Upper lobe of right lung (tissue), 1 donor: ENCODE data around the gene SHISA3. TPM values are rescaled to one million over a fixed set of nuclear protein-coding genes. Genes with fewer than 3 reads are reported as not detected.

Experiments
- ATAC-seq: fragments of 200-7000 bp; cut with Tn5 transposase; one replicate; pipeline ENCODE4 v1.9.1; 2020; ENCODE audit warnings: mild to moderate bottlenecking, moderate library complexity
- DNase-seq: peaks from one replicate; pipeline ENCODE4 v3.0.0-alpha.2; 2020
- H3K27ac ChIP-seq: fragments of 200-600 bp; one replicate; pipeline ENCODE4 v1.8.0; 2022
- H3K27me3 ChIP-seq: fragments of 200-600 bp; one replicate; pipeline ENCODE4 v1.8.0; 2022; ENCODE audit warnings: mild to moderate bottlenecking
- H3K36me3 ChIP-seq: fragments of 200-600 bp; one replicate; pipeline ENCODE4 v1.8.0; 2022
- H3K4me1 ChIP-seq: fragments of 200-600 bp; one replicate; pipeline ENCODE4 v1.8.0; 2022
- H3K4me3 ChIP-seq: fragments of 200-600 bp; one replicate; pipeline ENCODE4 v1.8.0; 2022; ENCODE audit warnings: mild to moderate bottlenecking
- H3K9me3 ChIP-seq: fragments of 200-600 bp; one replicate; pipeline ENCODE4 v1.8.0; 2022
- intact Hi-C: fragments of 100-400 bp; cut with DNase I; formaldehyde crosslinking; loops from one replicate; pipeline ENCODE4 v1.11.0; 2022
- long read RNA-seq: library from polyadenylated mRNA; unstranded; transcript quantifications from one replicate; pipeline ENCODE4 v2.0.0, GENCODE V29; 2021
- total RNA-seq: library from RNA; stranded (reverse); fragmentation: NEBNext Ultra II Directional; extraction: Animal tissue kit (Norgen Biotek cat#: 25700); gene quantifications from one replicate; pipeline ENCODE4 v1.2.1, GENCODE V29; 2021
- TF ChIP-seq, protein P1 (sequence below): fragments of 200-600 bp; IDR thresholded peaks from one replicate; pipeline ENCODE4 v1.8.0; 2022; ENCODE audit warnings: antibody characterized with exemption
- donor health status: DM: no; HTN: yes; CAD: no; lungs with severe emphysema.

SHISA3 gene
- 5.8 TPM for total RNA-seq
- long read RNA-seq, transcript SHISA3-201 (2 exons, 1,971 nt), result major isoform, 10 of 13 reads
- long read RNA-seq, partial matches to known transcripts, result 2 of 13 reads
- long read RNA-seq, other reads (novel, unspliced or antisense), result 1 of 13 reads

- DNase-seq, result no peak
- peaks cover 52% of the 10 kb centered on the region for H3K27me3 ChIP-seq
- peak; percentile 40 for ATAC-seq
These were observed at the start of gene SHISA3 for GRCh38 chr4:42396752-42397634. Gene SHISA3, plus strand, starts transcription at chr4:42397488. Its CDS starts 569 bp downstream, at chr4:42398057.

GRCh38 chr4:42348247-42348646 lies 49.0 kb upstream of the SHISA3 start:
- DNase-seq (no peak), ATAC-seq (no peak)
- Histone ChIP-seq H3K27ac (no peak overlapping the region), H3K4me3 (no peak overlapping the region), H3K9me3 (no peaks in the 10 kb centered on the region), H3K4me1 (no peaks in the 10 kb centered on the region), H3K36me3 (no peaks in the 10 kb centered on the region), H3K27me3 (no peaks in the 10 kb centered on the region)
- TF ChIP-seq, protein P1, sequence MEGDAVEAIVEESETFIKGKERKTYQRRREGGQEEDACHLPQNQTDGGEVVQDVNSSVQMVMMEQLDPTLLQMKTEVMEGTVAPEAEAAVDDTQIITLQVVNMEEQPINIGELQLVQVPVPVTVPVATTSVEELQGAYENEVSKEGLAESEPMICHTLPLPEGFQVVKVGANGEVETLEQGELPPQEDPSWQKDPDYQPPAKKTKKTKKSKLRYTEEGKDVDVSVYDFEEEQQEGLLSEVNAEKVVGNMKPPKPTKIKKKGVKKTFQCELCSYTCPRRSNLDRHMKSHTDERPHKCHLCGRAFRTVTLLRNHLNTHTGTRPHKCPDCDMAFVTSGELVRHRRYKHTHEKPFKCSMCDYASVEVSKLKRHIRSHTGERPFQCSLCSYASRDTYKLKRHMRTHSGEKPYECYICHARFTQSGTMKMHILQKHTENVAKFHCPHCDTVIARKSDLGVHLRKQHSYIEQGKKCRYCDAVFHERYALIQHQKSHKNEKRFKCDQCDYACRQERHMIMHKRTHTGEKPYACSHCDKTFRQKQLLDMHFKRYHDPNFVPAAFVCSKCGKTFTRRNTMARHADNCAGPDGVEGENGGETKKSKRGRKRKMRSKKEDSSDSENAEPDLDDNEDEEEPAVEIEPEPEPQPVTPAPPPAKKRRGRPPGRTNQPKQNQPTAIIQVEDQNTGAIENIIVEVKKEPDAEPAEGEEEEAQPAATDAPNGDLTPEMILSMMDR, result no peak
- intact Hi-C loops, result no loop called here

More at GRCh38 chr4:42396752-42397634, at the start of gene SHISA3:
- Histone ChIP-seq H3K4me1 (peaks cover 17% of the 10 kb centered on the region), H3K36me3 (no peaks in the 10 kb centered on the region), H3K4me3 (peak within 1 kb of the TSS; percentile 55), H3K9me3 (no peaks in the 10 kb centered on the region), H3K27ac (no peak within 1 kb of the TSS)
- TF ChIP-seq, protein P1, result no peak
- intact Hi-C loops, result no loop called here

- H3K9me3 ChIP-seq, result no peaks in the 10 kb centered on the region
- H3K4me1 ChIP-seq, result no peaks in the 10 kb centered on the region
- H3K27me3 ChIP-seq, result no peaks in the 10 kb centered on the region
- intact Hi-C loops, result no loop called here
- no peak overlapping the region for H3K27ac ChIP-seq
- H3K36me3 ChIP-seq, result no peaks in the 10 kb centered on the region
- no peak for ATAC-seq
- H3K4me3 ChIP-seq, result no peak overlapping the region
- TF ChIP-seq, protein P1, result no peak
- DNase-seq, result no peak
These were observed 48.6 kb upstream of the SHISA3 start for GRCh38 chr4:42348692-42349091.

DNA sequence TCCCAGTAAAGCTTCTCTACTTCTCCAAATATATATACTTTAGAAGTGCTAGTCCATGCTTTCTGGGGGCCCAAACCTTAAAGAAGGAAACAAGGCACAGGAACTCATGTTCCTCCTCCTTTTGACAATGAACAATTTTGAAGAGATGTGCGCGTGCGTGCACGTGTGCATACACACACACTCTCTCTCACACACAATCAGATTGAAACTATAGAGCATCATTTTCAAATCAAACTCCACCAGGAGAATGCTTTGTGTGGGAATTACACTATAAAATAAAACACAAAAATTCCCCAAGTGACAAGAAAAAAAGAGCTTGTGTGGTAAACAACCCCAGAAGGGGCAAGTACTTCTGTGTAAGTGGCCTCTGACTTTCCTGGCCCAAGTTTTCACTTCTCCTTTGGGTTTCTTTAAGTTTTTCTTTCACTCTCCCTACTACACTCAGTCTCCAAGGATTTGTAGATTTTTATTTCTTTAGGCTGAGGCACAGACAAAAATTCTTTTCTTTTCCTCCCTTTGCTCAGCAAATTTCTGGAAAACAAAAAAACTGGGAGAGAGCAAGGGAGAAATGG lies 46.6 kb upstream of the SHISA3 start:
- Histone ChIP-seq H3K27me3 (no peaks in the 10 kb centered on the region), H3K9me3 (no peaks in the 10 kb centered on the region), H3K36me3 (no peaks in the 10 kb centered on the region), H3K4me1 (no peaks in the 10 kb centered on the region), H3K4me3 (no peak overlapping the region), H3K27ac (no peak overlapping the region)
- ATAC-seq (no peak), DNase-seq (no peak)
- intact Hi-C loops, result no loop called here
- TF ChIP-seq, protein P1, result no peak

DNA sequence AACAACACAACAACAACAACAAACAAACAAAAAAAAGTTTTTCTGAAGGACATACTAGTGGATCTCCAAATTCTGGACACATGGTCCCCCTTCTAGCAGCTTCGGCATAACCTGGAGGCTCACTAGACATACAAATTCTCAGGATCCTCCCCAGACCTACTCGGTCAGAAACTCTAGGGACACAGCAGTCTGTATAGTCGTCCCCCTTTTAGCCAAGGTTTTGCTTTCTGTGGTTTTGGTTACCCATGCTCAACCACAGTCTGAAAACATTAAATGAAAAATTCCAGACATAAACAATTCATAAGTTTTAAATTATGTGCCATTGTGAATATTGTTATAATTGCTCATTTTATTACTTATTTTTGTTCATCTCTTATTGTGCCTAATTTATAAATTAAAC lies 45.2 kb upstream of the SHISA3 start:
- no peaks in the 10 kb centered on the region for H3K9me3 ChIP-seq
- TF ChIP-seq, protein P1, result no peak

More for the DNA sequence above, 45.2 kb upstream of the SHISA3 start:
- Histone ChIP-seq H3K36me3 (no peaks in the 10 kb centered on the region), H3K4me3 (no peak overlapping the region), H3K4me1 (no peaks in the 10 kb centered on the region), H3K27ac (no peak overlapping the region), H3K27me3 (no peaks in the 10 kb centered on the region)
- intact Hi-C loops, result no loop called here
- DNase-seq (no peak), ATAC-seq (no peak)
